ENCODE results near the gene PSMB7.
A peak's percentile ranks its signal among the peaks of the same experiment; 100 is the strongest.
"Not testable (repeated sequence)": the region's sequence is repeated elsewhere in the genome, so short reads cannot be mapped to it uniquely, and the experiment has no call there.

The PSMB7 gene

GRCh38 chr9:124442826-124443225 is 27.6 kb upstream of the PSMB7 start:
- DNase-seq, result no peak

GRCh38 chr9:124442379-124442778 is 27.1 kb upstream of the PSMB7 start:
- no peak for DNase-seq

- no peak for DNase-seq
Observed at GRCh38 chr9:124441291-124441690, 26.0 kb upstream of the PSMB7 start.

GRCh38 chr9:124440786-124441185 is 25.5 kb upstream of the PSMB7 start:
- no peak for DNase-seq

GRCh38 chr9:124439686-124440243 is 24.5 kb upstream of the PSMB7 start:
- no peak for DNase-seq

GRCh38 chr9:124439086-124439485 is 23.8 kb upstream of the PSMB7 start:
- no peak for DNase-seq

GRCh38 chr9:124438091-124438490 is 22.8 kb upstream of the PSMB7 start:
- DNase-seq, result no peak

- no peak for DNase-seq
Observed at GRCh38 chr9:124437086-124437485, 21.8 kb upstream of the PSMB7 start.

GRCh38 chr9:124436320-124436719 is 21.1 kb upstream of the PSMB7 start:
- no peak for DNase-seq

GRCh38 chr9:124429530-124429867 is 14.3 kb upstream of the PSMB7 start:
- no peak for DNase-seq

GRCh38 chr9:124428751-124429529 is 13.7 kb upstream of the PSMB7 start:
- DNase-seq, result no peak

- DNase-seq, result no peak
Observed at GRCh38 chr9:124427281-124427680, 12.0 kb upstream of the PSMB7 start.

- DNase-seq, result no peak
Observed at GRCh38 chr9:124426361-124426760, 11.1 kb upstream of the PSMB7 start.

- DNase-seq, result not testable (repeated sequence)
Observed at GRCh38 chr9:124425733-124426132, 10.5 kb upstream of the PSMB7 start.

- no peak for DNase-seq
Observed at GRCh38 chr9:124423591-124423990, 8.3 kb upstream of the PSMB7 start.

- no peak for DNase-seq
Observed at GRCh38 chr9:124423155-124423554, 7.9 kb upstream of the PSMB7 start.

GRCh38 chr9:124420991-124421543 is 5.8 kb upstream of the PSMB7 start:
- peak; percentile 94 for DNase-seq

- DNase-seq, result no peak
Observed at GRCh38 chr9:124419832-124420489, 4.7 kb upstream of the PSMB7 start.

GRCh38 chr9:124415852-124416484 is 726 bp upstream of the PSMB7 start:
- no peak for DNase-seq

- DNase-seq, result no peak
Observed at GRCh38 chr9:124414612-124415011, 630 bp downstream of the PSMB7 start.

- no peak for DNase-seq
Observed at GRCh38 chr9:124412228-124412575, 3.0 kb downstream of the PSMB7 start.

- no peak for DNase-seq
Observed at GRCh38 chr9:124411514-124412227, 3.6 kb downstream of the PSMB7 start.

- no peak for DNase-seq
Observed at GRCh38 chr9:124410321-124410913, 4.8 kb downstream of the PSMB7 start.
